IMR-90 (cell line): ENCODE measurements around the gene FN1. TPM values are rescaled to one million over a fixed set of nuclear protein-coding genes. Genes with fewer than 3 reads are reported as not detected.

Experiments used
- ATAC-seq: fragments of 200-7000 bp; cut with Tn5 transposase; 2 replicates; pipeline ENCODE4 v1.9.1; 2020; ENCODE audit warnings: low read depth, mild to moderate bottlenecking, moderate library complexity
- BruUV-seq: library from RNA; stranded (reverse); fragments of 400-500 nt; replicated peaks from 2 replicates; lab custom pipeline; 2021; lab: Mats Ljungman, UMichigan
- CTCF ChIA-PET: fragments of 300-600 bp; formaldehyde crosslinking; extraction: SDS; loops from one replicate; lab custom pipeline; 2021; ENCODE audit warnings: antibody characterized with exemption; lab: Yijun Ruan, JAX
- POLR2A ChIA-PET: fragments of 300-600 bp; sonication (Branson Sonifier 250); formaldehyde crosslinking; loops from one replicate; lab custom pipeline; 2022; ENCODE audit warnings: antibody characterized with exemption; ENCODE audit not compliant: unreplicated experiment; lab: Charles Lee
- DNase-seq: peaks from one replicate; pipeline ENCODE4 v3.0.0; 2013
- H2AFZ ChIP-seq: replicated peaks from 2 replicates; pipeline ENCODE3; 2013; ENCODE audit warnings: low read length, mild to moderate bottlenecking; ENCODE audit not compliant: poor library complexity
- H2AK5ac ChIP-seq: 2 replicates; pipeline ENCODE4 v1.6.1; 2013; ENCODE audit warnings: low read depth, low read length, inconsistent platforms
- H2AK9ac ChIP-seq: replicated peaks from 2 replicates; pipeline ENCODE3; 2013; ENCODE audit warnings: mild to moderate bottlenecking, low read depth, low read length, moderate library complexity; ENCODE audit not compliant: poor library complexity
- H2BK120ac ChIP-seq: 2 replicates; pipeline ENCODE4 v1.6.1; 2013; ENCODE audit warnings: low read depth, low read length, inconsistent platforms
- H2BK15ac ChIP-seq: 3 replicates; pipeline ENCODE4 v1.6.1; 2013; ENCODE audit warnings: low read depth, low read length, inconsistent platforms
- H2BK20ac ChIP-seq: 2 replicates; pipeline ENCODE4 v1.6.1; 2013; ENCODE audit warnings: low read depth, mild to moderate bottlenecking, inconsistent platforms, low read length, moderate library complexity
- H2BK5ac ChIP-seq: 2 replicates; pipeline ENCODE4 v1.6.1; 2013; ENCODE audit warnings: mild to moderate bottlenecking, low read depth, low read length, inconsistent platforms; ENCODE audit not compliant: poor library complexity, severe bottlenecking
- H3K14ac ChIP-seq: replicated peaks from 2 replicates; pipeline ENCODE4 v1.6.1; 2013; ENCODE audit warnings: low read depth, low read length, inconsistent platforms
- H3K18ac ChIP-seq: 2 replicates; pipeline ENCODE4 v1.6.1; 2013; ENCODE audit warnings: low read depth, low read length, control low read depth
- H3K23ac ChIP-seq: 2 replicates; pipeline ENCODE4 v1.6.1; 2013; ENCODE audit warnings: low read depth, low read length, inconsistent platforms
- H3K27ac ChIP-seq: 2 replicates; pipeline ENCODE4 v1.5.1; 2013; ENCODE audit warnings: mild to moderate bottlenecking, control low read depth, low read length; ENCODE audit not compliant: insufficient read depth
- H3K27me3 ChIP-seq: 2 replicates; pipeline ENCODE4 v1.6.1; 2013; ENCODE audit warnings: low read length; ENCODE audit not compliant: control insufficient read depth, insufficient read depth
- H3K36me3 ChIP-seq: 2 replicates; pipeline ENCODE4 v1.6.1; 2013; ENCODE audit warnings: low read length, mixed read lengths; ENCODE audit not compliant: control insufficient read depth, insufficient read depth
- H3K4ac ChIP-seq: 2 replicates; pipeline ENCODE4 v1.6.1; 2013; ENCODE audit warnings: low read depth, low read length, inconsistent platforms
- H3K4me1 ChIP-seq: 2 replicates; pipeline ENCODE4 v1.6.1; 2013; ENCODE audit warnings: low read length, mixed read lengths; ENCODE audit not compliant: control insufficient read depth, insufficient read depth
- H3K4me2 ChIP-seq: 2 replicates; pipeline ENCODE4 v1.6.1; 2013; ENCODE audit warnings: low read depth, mild to moderate bottlenecking, control low read depth, low read length, moderate library complexity
- H3K4me3 ChIP-seq: 2 replicates; pipeline ENCODE4 v1.5.1; 2013; ENCODE audit warnings: low read depth, mild to moderate bottlenecking, control low read depth, low read length, moderate library complexity; ENCODE audit not compliant: insufficient read depth
- H3K56ac ChIP-seq: 2 replicates; pipeline ENCODE4 v1.6.1; 2013; ENCODE audit warnings: low read length, inconsistent platforms; ENCODE audit not compliant: insufficient read depth; ENCODE audit errors: extremely low read depth
- H3K79me1 ChIP-seq, 2 experiments: 2 replicates each; pipeline ENCODE4 v1.6.1; 2013; ENCODE audit warnings: low read length in 2 of 2, inconsistent platforms in 1 of 2, low read depth in 1 of 2
- H3K9ac ChIP-seq: 2 replicates; pipeline ENCODE4 v1.6.1; 2013; ENCODE audit warnings: low read depth, low read length, control low read depth
- H3K9me1 ChIP-seq: 2 replicates; pipeline ENCODE4 v1.6.1; 2013; ENCODE audit warnings: low read length, inconsistent platforms; ENCODE audit not compliant: insufficient read depth
- H3K9me3 ChIP-seq: 2 replicates; pipeline ENCODE4 v1.6.1; 2013; ENCODE audit warnings: low read length; ENCODE audit not compliant: control insufficient read depth, insufficient read depth
- H4K20me1 ChIP-seq: 2 replicates; pipeline ENCODE4 v1.6.1; 2013; ENCODE audit warnings: low read length, inconsistent platforms; ENCODE audit not compliant: insufficient read depth
- H4K5ac ChIP-seq: 2 replicates; pipeline ENCODE4 v1.6.1; 2013; ENCODE audit warnings: mild to moderate bottlenecking, low read depth, low read length, control low read depth
- H4K8ac ChIP-seq, 2 experiments: 2 replicates each; pipeline ENCODE4 v1.6.1; 2013; ENCODE audit warnings: low read depth in 2 of 2, low read length in 2 of 2, control low read depth in 1 of 2, inconsistent platforms in 1 of 2
- H4K91ac ChIP-seq: 2 replicates; pipeline ENCODE4 v1.6.1; 2013; ENCODE audit warnings: low read depth, low read length, inconsistent platforms; ENCODE audit not compliant: insufficient read depth
- BHLHE40 ChIP-seq: fragments of 150-350 bp; IDR thresholded peaks from 2 replicates; pipeline ENCODE4 v1.6.1; 2016; ENCODE audit warnings: mild to moderate bottlenecking, low read depth, low read length
- CEBPB ChIP-seq: IDR thresholded peaks from 2 replicates; pipeline ENCODE4 v1.6.1; 2012; ENCODE audit warnings: low read depth, low read length, improper control_type of control experiment
- CHD1 ChIP-seq: IDR thresholded peaks from 2 replicates; pipeline ENCODE4 v1.6.1; 2012; ENCODE audit warnings: low read depth, low read length, improper control_type of control experiment
- FOS ChIP-seq: fragments of 150-350 bp; IDR thresholded peaks from 2 replicates; pipeline ENCODE4 v1.6.1; 2016; ENCODE audit warnings: low read depth, low read length
- MAFK ChIP-seq: IDR thresholded peaks from 2 replicates; pipeline ENCODE4 v1.6.1; 2012; ENCODE audit warnings: low read depth, low read length, improper control_type of control experiment
- MAZ ChIP-seq: IDR thresholded peaks from 2 replicates; pipeline ENCODE4 v1.6.1; 2012; ENCODE audit warnings: low read depth, mild to moderate bottlenecking, low read length, improper control_type of control experiment, moderate library complexity, borderline replicate concordance
- MXI1 ChIP-seq: IDR thresholded peaks from 2 replicates; pipeline ENCODE4 v1.6.1; 2012; ENCODE audit warnings: low read depth, mild to moderate bottlenecking, low read length, moderate library complexity, borderline replicate concordance
- NFE2L2 ChIP-seq: fragments of 150-350 bp; IDR thresholded peaks from 2 replicates; pipeline ENCODE4 v1.6.1; 2016; ENCODE audit warnings: low read depth, mild to moderate bottlenecking, low read length
- POLR2A ChIP-seq: IDR thresholded peaks from 2 replicates; pipeline ENCODE4 v1.6.1; 2012; ENCODE audit warnings: mild to moderate bottlenecking, low read depth, low read length
- RAD21 ChIP-seq: IDR thresholded peaks from 2 replicates; pipeline ENCODE4 v1.6.1; 2012; ENCODE audit warnings: low read length, improper control_type of control experiment
- RCOR1 ChIP-seq: IDR thresholded peaks from 2 replicates; pipeline ENCODE4 v1.6.1; 2012; ENCODE audit warnings: mild to moderate bottlenecking, low read length, improper control_type of control experiment; ENCODE audit not compliant: insufficient replicate concordance
- RFX5 ChIP-seq: IDR thresholded peaks from 2 replicates; pipeline ENCODE4 v1.8.0; 2012; ENCODE audit warnings: low read depth, mild to moderate bottlenecking, low read length, moderate library complexity
- SMC3 ChIP-seq: fragments of 150-350 bp; IDR thresholded peaks from 2 replicates; pipeline ENCODE4 v1.6.1; 2016; ENCODE audit warnings: low read depth, mild to moderate bottlenecking, antibody characterized with exemption, low read length, moderate library complexity
- WGBS, 2 experiments: methylation state at CpG; one replicate each; pipeline versions ENCODE4 v1.1.5 to v1.1.7; 2013; ENCODE audit warnings: missing lambda C conversion rate in 2 of 2; ENCODE audit not compliant: insufficient read length in 1 of 2; ENCODE audit errors: extremely low coverage in 2 of 2; 5-methylcytosine and 5-hydroxymethylcytosine counted together
- dilution Hi-C: fragments of 300-500 bp; cut with HindIII; formaldehyde crosslinking; loops from one replicate; pipeline ENCODE4 v1.14.3; 2018; ENCODE audit warnings: low sequenced_read_pairs; ENCODE audit not compliant: unreplicated experiment
- in situ Hi-C: fragments of 300-500 bp; cut with MboI; formaldehyde crosslinking; loops from 3 replicates; pipeline ENCODE4 v1.14.3; 2019; ENCODE audit warnings: low sequenced_read_pairs, inconsistent platforms, mixed read lengths
- intact Hi-C: fragments of 100-400 bp; cut with micrococcal nuclease; formaldehyde crosslinking; loops from 2 replicates; pipeline ENCODE4 v1.10.0; 2022
- polyA plus RNA-seq, 3 experiments: library from polyadenylated mRNA; depleted of rRNA; stranded (reverse); fragments of >200 nt; gene quantifications; 2 replicates each; pipeline ENCODE4 v1.2.3, GENCODE V29; 2012; ENCODE audit warnings: low replicate concordance in 1 of 3
- total RNA-seq: library from RNA; depleted of rRNA; stranded (reverse); fragments of >200 nt; gene quantifications from 2 replicates; pipeline ENCODE4 v1.2.3, GENCODE V29; 2012
- TF ChIP-seq, protein P1 (sequence below): fragments of 150-350 bp; IDR thresholded peaks from 2 replicates; pipeline ENCODE4 v1.6.1; 2016; ENCODE audit warnings: low read depth, mild to moderate bottlenecking, low read length, moderate library complexity, borderline replicate concordance
- TF ChIP-seq, protein P2 (sequence below): conservative IDR thresholded peaks from 2 replicates; pipeline ENCODE4 v1.5.1; 2012; ENCODE audit warnings: mild to moderate bottlenecking, low read depth, low read length, improper control_type of control experiment
- TF ChIP-seq, protein P3 (sequence below): fragments of 150-350 bp; IDR thresholded peaks from 2 replicates; pipeline ENCODE4 v1.6.1; 2017; ENCODE audit warnings: mild to moderate bottlenecking, antibody characterized with exemption, low read length, low read depth

Gene FN1
- total and polyA plus RNA-seq, 2 of the 4 experiments (the other 2 are of a cell fraction): 8,243 to 13,004 TPM

DNA sequence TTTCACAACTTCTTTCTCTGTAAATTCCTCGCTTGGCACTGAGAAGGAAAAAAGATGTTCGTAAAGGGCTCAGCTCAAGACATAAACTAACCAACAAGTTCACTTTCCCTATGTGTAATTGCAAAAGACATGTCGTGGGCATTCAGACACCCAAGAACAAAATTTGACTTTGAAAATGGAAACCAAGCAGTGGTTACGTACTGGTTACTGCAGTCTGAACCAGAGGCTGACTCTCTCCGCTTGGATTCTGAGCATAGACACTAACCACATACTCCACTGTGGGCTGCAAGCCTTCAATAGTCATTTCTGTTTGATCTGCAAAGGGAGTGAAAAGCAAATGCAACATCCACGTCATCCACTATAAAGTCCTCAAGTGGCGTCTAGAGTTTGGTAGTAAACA is 53.9 kb downstream of the FN1 start:
- in situ Hi-C loops: no loop called here
- no peak overlapping the region for H3K14ac ChIP-seq
- no peak for ATAC-seq
- peaks cover 73% of the 10 kb centered on the region for H3K36me3 ChIP-seq
- H3K9me3 ChIP-seq: no peaks in the 10 kb centered on the region
- ChIA-PET POLR2A (no interaction called here), CTCF (no interaction called here)
- no CpG with 5 or more reads among the region's 7 CpGs for WGBS, 2 experiments
- H3K4me3 ChIP-seq: no peak overlapping the region
- TF ChIP-seq RAD21 (no peak), CHD1 (no peak), BHLHE40 (no peak), SMC3 (no peak), FOS (no peak), MXI1 (no peak), MAFK (no peak), NFE2L2 (no peak), RFX5 (no peak), POLR2A (no peak), CEBPB (no peak), MAZ (no peak), RCOR1 (no peak)
- TF ChIP-seq, protein P1, sequence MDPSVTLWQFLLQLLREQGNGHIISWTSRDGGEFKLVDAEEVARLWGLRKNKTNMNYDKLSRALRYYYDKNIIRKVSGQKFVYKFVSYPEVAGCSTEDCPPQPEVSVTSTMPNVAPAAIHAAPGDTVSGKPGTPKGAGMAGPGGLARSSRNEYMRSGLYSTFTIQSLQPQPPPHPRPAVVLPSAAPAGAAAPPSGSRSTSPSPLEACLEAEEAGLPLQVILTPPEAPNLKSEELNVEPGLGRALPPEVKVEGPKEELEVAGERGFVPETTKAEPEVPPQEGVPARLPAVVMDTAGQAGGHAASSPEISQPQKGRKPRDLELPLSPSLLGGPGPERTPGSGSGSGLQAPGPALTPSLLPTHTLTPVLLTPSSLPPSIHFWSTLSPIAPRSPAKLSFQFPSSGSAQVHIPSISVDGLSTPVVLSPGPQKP: no peak
- TF ChIP-seq, protein P2, sequence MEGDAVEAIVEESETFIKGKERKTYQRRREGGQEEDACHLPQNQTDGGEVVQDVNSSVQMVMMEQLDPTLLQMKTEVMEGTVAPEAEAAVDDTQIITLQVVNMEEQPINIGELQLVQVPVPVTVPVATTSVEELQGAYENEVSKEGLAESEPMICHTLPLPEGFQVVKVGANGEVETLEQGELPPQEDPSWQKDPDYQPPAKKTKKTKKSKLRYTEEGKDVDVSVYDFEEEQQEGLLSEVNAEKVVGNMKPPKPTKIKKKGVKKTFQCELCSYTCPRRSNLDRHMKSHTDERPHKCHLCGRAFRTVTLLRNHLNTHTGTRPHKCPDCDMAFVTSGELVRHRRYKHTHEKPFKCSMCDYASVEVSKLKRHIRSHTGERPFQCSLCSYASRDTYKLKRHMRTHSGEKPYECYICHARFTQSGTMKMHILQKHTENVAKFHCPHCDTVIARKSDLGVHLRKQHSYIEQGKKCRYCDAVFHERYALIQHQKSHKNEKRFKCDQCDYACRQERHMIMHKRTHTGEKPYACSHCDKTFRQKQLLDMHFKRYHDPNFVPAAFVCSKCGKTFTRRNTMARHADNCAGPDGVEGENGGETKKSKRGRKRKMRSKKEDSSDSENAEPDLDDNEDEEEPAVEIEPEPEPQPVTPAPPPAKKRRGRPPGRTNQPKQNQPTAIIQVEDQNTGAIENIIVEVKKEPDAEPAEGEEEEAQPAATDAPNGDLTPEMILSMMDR: no peak
- TF ChIP-seq, protein P3, sequence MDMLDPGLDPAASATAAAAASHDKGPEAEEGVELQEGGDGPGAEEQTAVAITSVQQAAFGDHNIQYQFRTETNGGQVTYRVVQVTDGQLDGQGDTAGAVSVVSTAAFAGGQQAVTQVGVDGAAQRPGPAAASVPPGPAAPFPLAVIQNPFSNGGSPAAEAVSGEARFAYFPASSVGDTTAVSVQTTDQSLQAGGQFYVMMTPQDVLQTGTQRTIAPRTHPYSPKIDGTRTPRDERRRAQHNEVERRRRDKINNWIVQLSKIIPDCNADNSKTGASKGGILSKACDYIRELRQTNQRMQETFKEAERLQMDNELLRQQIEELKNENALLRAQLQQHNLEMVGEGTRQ: no peak
- H3K9me1 ChIP-seq: no peaks in the 10 kb centered on the region
- H3K27ac ChIP-seq: no peak overlapping the region
- DNase-seq: no peak
- H4K5ac ChIP-seq: no peak overlapping the region
- no peak overlapping the region for H2AK5ac ChIP-seq
- H2BK120ac ChIP-seq: no peak overlapping the region
- no peak overlapping the region for H2AFZ ChIP-seq
- no peak overlapping the region for H2BK20ac ChIP-seq
- dilution Hi-C loops: no loop called here
- intact Hi-C loops: no loop called here
- no peak overlapping the region for H3K9ac ChIP-seq
- no peak overlapping the region for H4K91ac ChIP-seq
- H4K8ac ChIP-seq: no peak overlapping the region
- H3K56ac ChIP-seq: no peak overlapping the region
- no peak overlapping the region for H2BK5ac ChIP-seq
- no peak overlapping the region for H3K18ac ChIP-seq
- H2BK15ac ChIP-seq: no peak overlapping the region
- H3K4me1 ChIP-seq: no peaks in the 10 kb centered on the region; the same call in 1 of the 2 replicates
- H3K4me2 ChIP-seq: no peak overlapping the region
- no peaks in the 10 kb centered on the region for H3K27me3 ChIP-seq
- H4K20me1 ChIP-seq: peaks cover 18% of the 10 kb centered on the region; the same call in 1 of the 2 replicates
- BruUV-seq: no TSS peak
- H3K79me1 ChIP-seq: peaks cover 29 to 44% of the 10 kb centered on the region in 2 experiments; a peak in 3 of 4 replicates
- H2AK9ac ChIP-seq: no peak overlapping the region
- H3K23ac ChIP-seq: no peak overlapping the region
- no peak overlapping the region for H3K4ac ChIP-seq
